K562 (cell line): ENCODE results near the gene EPOP. TPM values are rescaled to one million over a fixed set of nuclear protein-coding genes. Genes with fewer than 3 reads are reported as not detected.

ENCODE experiments used
- ARHGAP35 ChIP-seq: fragments of 450-650 bp; IDR thresholded peaks from 2 replicates; pipeline ENCODE4 v1.6.1; 2018; ENCODE audit not compliant: partially characterized antibody
- BHLHE40 ChIP-seq: IDR thresholded peaks from 2 replicates; pipeline ENCODE4 v1.6.1; 2011; ENCODE audit warnings: low read length, improper control_type of control experiment
- CBFA2T2 ChIP-seq: fragments of 450-650 bp; conservative IDR thresholded peaks from 2 replicates; pipeline ENCODE4 v1.6.1; 2017; ENCODE audit warnings: mild to moderate bottlenecking
- DDX20 ChIP-seq: fragments of 450-650 bp; IDR thresholded peaks from 2 replicates; pipeline ENCODE4 v1.6.1; 2016; ENCODE audit warnings: missing genetic modification characterization, low read depth, mild to moderate bottlenecking, missing compliant biosample characterization, moderate library complexity
- ELF2 ChIP-seq: fragments of 250-450 bp; sonication (Bioruptor Pico); IDR thresholded peaks from 2 replicates; pipeline ENCODE4 v1.5.0; 2021; ENCODE audit warnings: mild to moderate bottlenecking
- FUS ChIP-seq: fragments of 200-400 bp; formaldehyde crosslinking; optimal IDR thresholded peaks from 2 replicates; pipeline ENCODE3; 2017; ENCODE audit warnings: low read depth, low read length
- GATAD2A ChIP-seq: fragments of 450-650 bp; IDR thresholded peaks from 2 replicates; pipeline ENCODE4 v1.6.1; 2017
- GTF2F1 ChIP-seq: IDR thresholded peaks from 2 replicates; pipeline ENCODE4 v1.6.1; 2011; ENCODE audit warnings: low read depth, low read length, improper control_type of control experiment
- HNRNPK ChIP-seq: fragments of 200-400 bp; formaldehyde crosslinking; IDR thresholded peaks from one replicate; pipeline ENCODE4 v1.6.1; 2018; ENCODE audit warnings: mild to moderate bottlenecking, low read depth, low read length; ENCODE audit not compliant: poor library complexity, severe bottlenecking
- JUN ChIP-seq, 2 experiments: sonication (generic) in 1 of 2; formaldehyde crosslinking in 1 of 2; IDR thresholded peaks; 2 replicates each; pipeline versions ENCODE4 v1.6.1 to v1.8.0; 2012 to 2022; ENCODE audit warnings: borderline replicate concordance in 2 of 2, mild to moderate bottlenecking in 2 of 2, improper control_type of control experiment in 1 of 2, low read depth in 1 of 2, low read length in 1 of 2, missing genetic modification reagents in 1 of 2
- LARP7 ChIP-seq: fragments of 450-650 bp; IDR thresholded peaks from 2 replicates; pipeline ENCODE4 v1.6.1; 2016
- MTA2 ChIP-seq: fragments of 450-650 bp; IDR thresholded peaks from 2 replicates; pipeline ENCODE4 v1.6.1; 2016; ENCODE audit warnings: low read depth
- NCOA6 ChIP-seq: fragments of 450-650 bp; IDR thresholded peaks from 2 replicates; pipeline ENCODE4 v1.6.1; 2017; ENCODE audit warnings: mild to moderate bottlenecking
- PYGO2 ChIP-seq: fragments of 450-650 bp; IDR thresholded peaks from 2 replicates; pipeline ENCODE4 v1.6.1; 2016; ENCODE audit warnings: mild to moderate bottlenecking, missing genetic modification characterization, moderate library complexity, missing compliant biosample characterization
- RB1 ChIP-seq: fragments of 450-650 bp; IDR thresholded peaks from 2 replicates; pipeline ENCODE4 v1.6.1; 2017; ENCODE audit warnings: low read depth, mild to moderate bottlenecking
- RBBP5 ChIP-seq: fragments of 200-600 bp; sonication (generic); IDR thresholded peaks from 2 replicates; pipeline ENCODE4 v1.6.1; 2012; ENCODE audit warnings: borderline replicate concordance, mild to moderate bottlenecking, low read length, control low read depth, inconsistent platforms; ENCODE audit not compliant: insufficient read depth, poor library complexity, severe bottlenecking
- RHOXF2B ChIP-seq: fragments of 250-450 bp; sonication (Bioruptor Pico); conservative IDR thresholded peaks from 2 replicates; pipeline ENCODE4 v1.5.1; 2021
- SRSF3 ChIP-seq: fragments of 200-400 bp; formaldehyde crosslinking; IDR thresholded peaks from 2 replicates; pipeline ENCODE4 v1.6.1; 2016; ENCODE audit warnings: mild to moderate bottlenecking, low read length, moderate library complexity; ENCODE audit not compliant: insufficient read depth
- SUPT5H ChIP-seq: fragments of 450-650 bp; IDR thresholded peaks from 2 replicates; pipeline ENCODE4 v1.6.1; 2016
- ZFX ChIP-seq: sonication (generic); formaldehyde crosslinking; IDR thresholded peaks from 2 replicates; pipeline ENCODE4 v1.8.0; 2022; ENCODE audit warnings: mild to moderate bottlenecking, missing genetic modification reagents, moderate library complexity
- ZKSCAN1 ChIP-seq: fragments of 150-350 bp; IDR thresholded peaks from 2 replicates; pipeline ENCODE4 v1.6.1; 2016; ENCODE audit warnings: low read depth, low read length
- ZKSCAN8 ChIP-seq: fragments of 200-800 bp; sonication (Bioruptor generic); IDR thresholded peaks from 2 replicates; pipeline ENCODE4 v1.6.1; 2016; ENCODE audit warnings: missing genetic modification characterization, missing compliant biosample characterization
- ZNF133 ChIP-seq: fragments of 250-450 bp; sonication (Bioruptor Pico); IDR thresholded peaks from 2 replicates; pipeline ENCODE4 v1.4.0; 2020; ENCODE audit warnings: mild to moderate bottlenecking
- ZNF140 ChIP-seq: fragments of 250-450 bp; sonication (Bioruptor Pico); IDR thresholded peaks from 2 replicates; pipeline ENCODE4 v1.8.0; 2021; ENCODE audit warnings: moderate library complexity, mild to moderate bottlenecking, inconsistent platforms
- ZNF146 ChIP-seq: IDR thresholded peaks from one replicate; pipeline ENCODE4 v1.6.1; 2018; ENCODE audit warnings: missing compliant biosample characterization; ENCODE audit not compliant: unreplicated experiment
- ZNF197 ChIP-seq: fragments of 200-800 bp; sonication (Bioruptor generic); IDR thresholded peaks from 2 replicates; pipeline ENCODE4 v1.6.1; 2016; ENCODE audit warnings: low read depth, missing genetic modification characterization, missing compliant biosample characterization
- ZNF347 ChIP-seq: fragments of 450-650 bp; formaldehyde crosslinking; IDR thresholded peaks from 2 replicates; pipeline ENCODE4 v1.4.0; 2020; ENCODE audit warnings: low read depth, mild to moderate bottlenecking, moderate library complexity
- ZNF668 ChIP-seq: fragments of 250-450 bp; sonication (Bioruptor Pico); IDR thresholded peaks from 2 replicates; pipeline ENCODE4 v1.8.0; 2022; ENCODE audit warnings: mild to moderate bottlenecking, inconsistent platforms
- ZNF830 ChIP-seq: fragments of 250-450 bp; sonication (Bioruptor Pico); IDR thresholded peaks from 2 replicates; pipeline ENCODE4 v1.5.0; 2021; ENCODE audit warnings: mild to moderate bottlenecking
- polyA plus RNA-seq, 8 experiments: library from polyadenylated mRNA; depleted of rRNA in 4 of 8; stranded (reverse) in 5 of 8; unstranded in 3 of 8; fragments of >200 nt; fragmentation: Nextera tagmentation in 2 of 8; fragmentation: Illumina TruSeq in 1 of 8; extraction: Ambion mirVana in 2 of 8; extraction: Trizol in 1 of 8; gene quantifications; 2 replicates each; pipeline versions ENCODE4 v1.2.1 to v1.2.3, GENCODE V29; 2011 to 2014; ENCODE audit warnings: inconsistent platforms in 1 of 8, missing spikeins in 1 of 8
- total RNA-seq, 7 experiments: library from RNA; depleted of rRNA in 6 of 7; stranded (reverse); fragments of >200 nt in 6 of 7; fragmentation: Illumina TruSeq in 2 of 7; extraction: Trizol in 2 of 7; gene quantifications; 2 replicates each; pipeline versions ENCODE4 v1.2.1 to v1.2.3, GENCODE V29; 2011 to 2021; ENCODE audit warnings: low replicate concordance in 1 of 7
- TF ChIP-seq, protein P1 (sequence below): sonication (generic); formaldehyde crosslinking; IDR thresholded peaks from 2 replicates; pipeline ENCODE4 v1.8.0; 2022; ENCODE audit warnings: mild to moderate bottlenecking, missing genetic modification reagents

The EPOP gene
- total and polyA plus RNA-seq, 9 of the 15 experiments (the other 6 are each of a cell fraction or from before 2014, with no cell fraction given) = 0.41 to 10.6 (median 4.6) TPM

- TF ChIP-seq RBBP5 (no peak), ZKSCAN8 (CRISPR knock-in tag) (no peak), CBFA2T2 (no peak), JUN (IDR thresholded peaks at IDR 0.05; ENCODE audit: borderline replicate concordance, low read depth, low read length) (no peak), JUN (CRISPR knock-in tag; IDR thresholded peaks at IDR 0.05; ENCODE audit: borderline replicate concordance) (no peak), RHOXF2B (CRISPR knock-in tag) (no peak), LARP7 (no peak), ELF2 (CRISPR knock-in tag) (no peak), FUS (no peak), ZNF133 (CRISPR knock-in tag) (no peak), GATAD2A (no peak), ZKSCAN1 (no peak), HNRNPK (no peak), BHLHE40 (no peak), NCOA6 (no peak), ZNF140 (no peak), ARHGAP35 (no peak), RB1 (peak; percentile 15; the same call in 1 of the 2 replicates), ZNF197 (CRISPR knock-in tag) (no peak), SRSF3 (no peak), GTF2F1 (no peak), SUPT5H (no peak), ZNF668 (no peak), DDX20 (tag) (no peak), ZFX (CRISPR knock-in tag) (no peak), ZNF830 (CRISPR knock-in tag) (no peak), ZNF146 (CRISPR knock-in tag) (no peak), MTA2 (no peak), PYGO2 (tag) (peak; percentile 29; the same call in 1 of the 2 replicates), ZNF347 (no peak)
- TF ChIP-seq, protein P1, sequence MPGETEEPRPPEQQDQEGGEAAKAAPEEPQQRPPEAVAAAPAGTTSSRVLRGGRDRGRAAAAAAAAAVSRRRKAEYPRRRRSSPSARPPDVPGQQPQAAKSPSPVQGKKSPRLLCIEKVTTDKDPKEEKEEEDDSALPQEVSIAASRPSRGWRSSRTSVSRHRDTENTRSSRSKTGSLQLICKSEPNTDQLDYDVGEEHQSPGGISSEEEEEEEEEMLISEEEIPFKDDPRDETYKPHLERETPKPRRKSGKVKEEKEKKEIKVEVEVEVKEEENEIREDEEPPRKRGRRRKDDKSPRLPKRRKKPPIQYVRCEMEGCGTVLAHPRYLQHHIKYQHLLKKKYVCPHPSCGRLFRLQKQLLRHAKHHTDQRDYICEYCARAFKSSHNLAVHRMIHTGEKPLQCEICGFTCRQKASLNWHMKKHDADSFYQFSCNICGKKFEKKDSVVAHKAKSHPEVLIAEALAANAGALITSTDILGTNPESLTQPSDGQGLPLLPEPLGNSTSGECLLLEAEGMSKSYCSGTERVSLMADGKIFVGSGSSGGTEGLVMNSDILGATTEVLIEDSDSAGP = no peak
These were observed 7.5 kb downstream of the EPOP start (continued) for GRCh38 chr17:38667099-38667786.
